DND-41 (cell line): ENCODE measurements around the gene AGAP1.

ENCODE experiments used
- ATAC-seq: fragments of 200-7000 bp; cut with Tn5 transposase; 3 replicates; pipeline ENCODE4 v1.9.1; 2021; ENCODE audit warnings: low read depth; ENCODE audit not compliant: insufficient read depth
- DNase-seq: peaks from one replicate; pipeline ENCODE4 v3.0.0-alpha.2; 2020
- H2AFZ ChIP-seq: 2 replicates; pipeline ENCODE4 v1.6.0; 2012; ENCODE audit warnings: low read depth, low read length
- H3K27ac ChIP-seq: 2 replicates; pipeline ENCODE4 v1.5.1; 2012; ENCODE audit warnings: low read length, inconsistent platforms
- H3K27me3 ChIP-seq: fragments of 200-600 bp; sonication (generic); 2 replicates; pipeline ENCODE4 v1.6.0; 2012; ENCODE audit warnings: low read length, mild to moderate bottlenecking, inconsistent platforms; ENCODE audit not compliant: insufficient read depth, poor library complexity
- H3K36me3 ChIP-seq: 2 replicates; pipeline ENCODE4 v1.5.1; 2012; ENCODE audit warnings: low read length, inconsistent platforms; ENCODE audit not compliant: insufficient read depth
- H3K4me1 ChIP-seq: 2 replicates; pipeline ENCODE4 v1.5.1; 2012; ENCODE audit warnings: mild to moderate bottlenecking, low read length; ENCODE audit not compliant: insufficient read depth
- H3K4me2 ChIP-seq: 2 replicates; pipeline ENCODE4 v1.6.0; 2012; ENCODE audit warnings: mild to moderate bottlenecking, moderate library complexity, low read length, inconsistent platforms; ENCODE audit not compliant: insufficient read depth
- H3K4me3 ChIP-seq, 2 experiments: fragments of 200-600 bp in 1 of 2; shearing (Covaris generic) in 1 of 2; 2 replicates each; pipeline ENCODE4 v1.5.1; 2012 to 2016; ENCODE audit warnings: inconsistent platforms in 2 of 2, low read length in 2 of 2, mild to moderate bottlenecking in 2 of 2, low read depth in 1 of 2, moderate library complexity in 1 of 2
- H3K79me2 ChIP-seq: 2 replicates; pipeline ENCODE4 v1.6.0; 2012; ENCODE audit warnings: low read length, inconsistent platforms; ENCODE audit not compliant: insufficient read depth
- H3K9ac ChIP-seq: 2 replicates; pipeline ENCODE4 v1.6.0; 2012; ENCODE audit warnings: low read depth, mild to moderate bottlenecking, inconsistent platforms, low read length, moderate library complexity
- H3K9me3 ChIP-seq: 2 replicates; pipeline ENCODE4 v1.5.1; 2012; ENCODE audit warnings: low read length, moderate library complexity, mild to moderate bottlenecking, inconsistent platforms; ENCODE audit not compliant: insufficient read depth, severe bottlenecking
- H4K20me1 ChIP-seq: 2 replicates; pipeline ENCODE4 v1.6.0; 2012; ENCODE audit warnings: low read length; ENCODE audit not compliant: insufficient read depth
- CTCF ChIP-seq: IDR thresholded peaks from 2 replicates; pipeline ENCODE4 v1.5.1; 2012; ENCODE audit warnings: borderline replicate concordance, low read length, moderate library complexity, mild to moderate bottlenecking; ENCODE audit not compliant: poor library complexity, severe bottlenecking; ENCODE audit errors: extremely low read depth
- EZH2 ChIP-seq: IDR thresholded peaks from 3 replicates; pipeline ENCODE4 v1.6.1; 2012; ENCODE audit warnings: borderline replicate concordance, low read depth, mild to moderate bottlenecking, moderate library complexity, low read length, inconsistent platforms; ENCODE audit not compliant: severe bottlenecking

AGAP1 gene

DNA sequence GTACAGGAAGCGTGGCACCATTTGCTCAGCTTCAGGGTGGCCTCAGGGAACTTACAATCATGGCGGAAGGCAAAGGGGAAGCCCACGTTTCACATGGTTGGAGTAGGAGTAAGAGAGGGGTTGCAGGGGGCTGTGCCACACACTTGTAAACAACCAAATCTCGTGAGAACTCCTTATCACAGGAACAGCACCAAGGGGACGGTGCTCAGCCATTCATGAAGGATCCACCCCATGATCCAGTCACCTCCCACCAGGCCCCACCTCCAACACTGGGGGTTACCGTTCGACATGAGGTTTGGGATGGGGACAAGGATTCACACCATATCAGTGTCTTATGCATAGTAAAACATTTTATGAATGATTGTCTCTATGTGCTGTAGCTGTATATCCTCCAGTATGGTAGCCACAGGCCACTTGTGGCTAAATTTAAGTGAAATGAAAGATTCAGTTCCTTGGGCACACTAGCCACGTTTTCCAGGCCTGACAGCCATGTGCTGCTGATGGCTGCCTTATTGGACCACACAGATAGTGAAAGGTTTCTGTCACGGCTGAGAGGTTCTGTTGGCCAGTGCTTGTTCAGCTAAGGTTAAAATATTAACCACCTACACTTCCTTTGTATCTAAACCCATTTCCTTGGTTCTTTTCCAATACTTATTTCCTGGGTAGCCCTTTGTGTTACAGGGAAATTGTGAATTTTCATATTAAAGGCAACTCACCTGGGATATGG, 77.3 kb downstream of the AGAP1 start:
- Histone ChIP-seq H3K4me2 (no peak overlapping the region), H4K20me1 (no peaks in the 10 kb centered on the region), H3K9ac (no peak overlapping the region), H3K9me3 (peaks cover 6% of the 10 kb centered on the region), H3K27ac (no peak overlapping the region), H3K36me3 (no peaks in the 10 kb centered on the region), H3K4me1 (no peaks in the 10 kb centered on the region), H3K4me3 (no peak overlapping the region), H3K27me3 (peaks cover 3% of the 10 kb centered on the region), H3K79me2 (no peaks in the 10 kb centered on the region), H2AFZ (no peak overlapping the region)
- TF ChIP-seq CTCF (no peak), EZH2 (no peak)
- DNase-seq (no peak), ATAC-seq (no peak)

DNA sequence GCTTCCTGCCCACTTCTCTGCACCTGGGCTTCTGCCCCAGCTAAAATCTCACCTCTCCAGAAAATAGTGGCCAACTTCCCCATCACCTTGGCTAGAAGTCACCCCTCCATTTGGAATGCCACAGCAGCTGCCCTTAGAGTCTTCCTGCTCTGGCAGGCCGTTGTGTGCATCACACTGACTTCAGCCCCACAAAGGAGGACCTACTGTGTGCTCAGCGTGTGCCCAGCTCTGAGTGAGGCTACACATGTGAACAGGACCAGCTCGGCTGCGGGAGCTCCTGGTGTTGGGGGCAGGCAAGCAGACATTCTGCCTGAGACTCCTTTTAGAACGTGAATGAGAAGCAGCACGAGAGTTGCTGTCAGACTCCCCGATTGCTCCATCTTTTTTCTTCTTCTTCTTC, 78.7 kb downstream of the AGAP1 start:
- Histone ChIP-seq H3K9ac (no peak overlapping the region), H3K79me2 (no peaks in the 10 kb centered on the region)
- TF ChIP-seq EZH2, result no peak
- no peak for TF ChIP-seq CTCF

GRCh38 chr2:235573331-235574221, 79.7 kb downstream of the AGAP1 start:
- Histone ChIP-seq H3K79me2 (no peaks in the 10 kb centered on the region), H3K4me1 (no peaks in the 10 kb centered on the region), H3K27me3 (peaks cover 3% of the 10 kb centered on the region), H2AFZ (no peak overlapping the region), H4K20me1 (no peaks in the 10 kb centered on the region), H3K4me3 (no peak overlapping the region), H3K9ac (no peak overlapping the region), H3K4me2 (no peak overlapping the region), H3K9me3 (peaks cover 2% of the 10 kb centered on the region), H3K27ac (no peak overlapping the region), H3K36me3 (no peaks in the 10 kb centered on the region)
- ATAC-seq (no peak), DNase-seq (no peak)
- no peak for TF ChIP-seq EZH2
- TF ChIP-seq CTCF, result no peak

More for the DNA sequence above, 78.7 kb downstream of the AGAP1 start:
- H3K36me3 ChIP-seq, result no peaks in the 10 kb centered on the region
- no peak overlapping the region for H3K4me2 ChIP-seq
- no peak overlapping the region for H2AFZ ChIP-seq
- no peak for ATAC-seq
- no peaks in the 10 kb centered on the region for H4K20me1 ChIP-seq
- H3K4me3 ChIP-seq, result no peak overlapping the region
- H3K27me3 ChIP-seq, result peaks cover 3% of the 10 kb centered on the region
- H3K9me3 ChIP-seq, result peaks cover 6% of the 10 kb centered on the region
- H3K27ac ChIP-seq, result no peak overlapping the region
- H3K4me1 ChIP-seq, result no peaks in the 10 kb centered on the region
- no peak for DNase-seq
